Activated T-cell treated with anti-CD3 and anti-CD28 coated beads for 4 hours (primary cell): Measurements from ENCODE around the gene PLD2.
"Not testable (repeated sequence)": the region's sequence is repeated elsewhere in the genome, so short reads cannot be mapped to it uniquely, and the experiment has no call there.

Experiments used
- DNase-seq: peaks from one replicate; pipeline ENCODE4 v3.0.0-alpha.2; 2020

PLD2 gene

DNA sequence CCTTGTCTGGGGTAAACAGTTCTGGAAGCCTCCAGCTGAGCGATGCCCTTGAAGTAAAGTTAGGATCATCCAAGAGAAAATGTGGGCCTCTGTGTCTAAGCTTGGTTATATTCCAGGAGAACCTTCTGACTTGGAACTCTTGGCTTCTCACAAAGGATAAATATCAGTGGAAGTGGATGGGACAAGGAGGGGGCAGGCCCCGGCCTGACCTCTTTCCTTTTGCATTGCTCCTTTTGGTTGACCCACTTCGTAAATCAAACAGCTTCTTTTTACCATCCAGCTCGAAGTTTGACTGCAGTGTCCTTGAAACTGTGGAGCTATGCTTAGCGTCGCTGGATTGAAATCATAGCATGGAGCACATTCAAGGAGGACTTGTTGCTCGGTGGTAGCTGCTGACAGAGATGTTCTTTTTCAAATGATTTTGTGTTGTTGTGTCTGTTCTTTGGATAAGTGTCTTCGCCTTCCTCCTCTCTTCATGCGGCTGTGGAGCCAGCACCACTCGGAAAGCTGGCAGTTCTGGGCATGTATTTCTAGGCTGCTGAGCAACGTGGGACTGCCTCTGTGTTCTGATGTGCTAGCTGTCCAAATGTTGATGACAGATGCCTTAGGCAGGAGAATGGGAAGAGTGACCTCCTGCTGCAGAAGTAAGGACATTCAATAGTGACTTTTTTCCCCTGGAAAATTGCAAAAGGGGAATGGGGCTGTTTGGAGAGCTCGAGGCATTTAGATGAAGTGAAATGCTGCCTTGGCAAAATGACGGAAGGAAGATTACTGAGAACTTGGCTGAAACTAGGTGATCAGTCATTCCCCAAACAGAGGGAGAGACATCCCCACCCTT, 30.7 kb downstream of the PLD2 start:
- DNase-seq = no peak

GRCh38 chr17:4838309-4838785, 31.4 kb downstream of the PLD2 start:
- DNase-seq = no peak

DNA sequence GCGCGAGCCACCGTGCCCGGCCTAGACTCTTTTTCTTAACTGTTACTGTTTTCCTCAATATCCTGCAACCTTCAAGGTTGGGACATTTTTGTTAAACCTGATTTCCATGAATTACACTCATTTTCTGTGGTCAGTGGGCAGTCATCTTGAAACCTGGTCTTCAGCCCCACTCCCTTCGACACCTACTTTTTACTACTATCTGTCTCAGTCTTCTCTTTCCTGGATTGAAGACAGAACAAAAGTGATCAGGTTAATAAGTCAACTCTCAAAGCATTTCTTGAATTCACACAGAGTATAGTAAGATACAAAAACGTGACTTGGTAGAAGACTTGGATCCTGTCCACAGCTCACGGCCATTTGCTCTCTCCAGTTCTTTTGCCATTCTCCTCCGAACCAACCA, 32.3 kb downstream of the PLD2 start:
- DNase-seq = no peak

- no peak for DNase-seq
Observed at GRCh38 chr17:4839965-4840892, 33.3 kb downstream of the PLD2 start.

DNA sequence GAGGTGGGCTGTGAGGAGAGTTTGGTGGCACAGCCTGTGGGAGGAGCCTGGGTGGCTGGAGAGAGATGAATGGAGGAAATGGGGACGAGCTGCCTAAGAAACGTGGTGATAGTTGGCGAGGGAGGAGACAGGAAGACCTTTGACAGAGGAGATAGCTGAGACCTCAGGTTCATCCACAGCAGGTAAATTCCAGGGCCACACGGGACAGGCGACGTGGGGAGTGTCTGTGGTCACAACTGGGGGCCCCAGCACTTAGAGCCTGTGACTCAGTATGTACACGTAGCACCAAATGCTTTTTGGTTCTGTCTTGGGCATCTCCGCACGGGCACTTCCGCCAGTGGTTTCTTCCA, 33.9 kb downstream of the PLD2 start:
- DNase-seq = no peak

GRCh38 chr17:4842376-4842775, 35.4 kb downstream of the PLD2 start:
- no peak for DNase-seq

- no peak for DNase-seq
Observed at GRCh38 chr17:4843321-4844000, 36.5 kb downstream of the PLD2 start.

GRCh38 chr17:4845118-4845517, 38.2 kb downstream of the PLD2 start:
- DNase-seq = no peak

DNA sequence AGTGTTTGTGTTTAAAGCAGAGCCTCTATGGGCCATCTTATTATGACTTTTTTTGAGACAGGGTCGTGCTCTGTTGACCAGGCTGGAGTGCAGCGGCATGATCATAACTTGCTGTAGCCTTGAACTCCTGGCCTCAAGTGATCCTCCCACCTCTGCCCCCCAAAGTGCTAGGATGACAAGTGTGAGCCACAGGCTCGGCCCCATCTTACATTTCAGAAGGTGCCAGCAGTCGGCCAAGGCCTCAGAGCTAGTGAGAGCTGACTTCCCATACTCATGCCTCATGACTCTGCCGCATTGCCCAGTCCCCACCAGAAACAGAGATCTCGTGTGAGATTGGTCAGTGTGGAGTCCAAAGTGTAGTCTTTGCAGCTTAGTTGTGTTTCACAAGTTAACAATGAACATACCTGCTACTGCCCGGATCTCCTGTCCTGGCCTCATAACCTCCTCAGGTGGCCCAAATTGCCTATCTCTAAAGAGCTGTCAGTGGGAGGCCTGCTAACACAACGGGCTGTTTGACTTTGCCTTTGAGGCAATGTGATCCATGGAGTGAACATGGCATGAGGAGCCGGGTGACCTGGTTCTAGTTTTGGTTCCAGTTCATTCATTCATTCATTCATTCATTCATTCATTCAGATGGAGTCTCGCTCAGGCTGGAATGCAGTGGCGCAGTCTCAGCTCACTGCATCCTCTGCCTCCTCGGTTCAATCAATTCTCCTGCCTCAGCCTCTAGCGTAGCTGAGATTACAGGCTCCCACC, 39.9 kb downstream of the PLD2 start:
- DNase-seq = no peak

DNA sequence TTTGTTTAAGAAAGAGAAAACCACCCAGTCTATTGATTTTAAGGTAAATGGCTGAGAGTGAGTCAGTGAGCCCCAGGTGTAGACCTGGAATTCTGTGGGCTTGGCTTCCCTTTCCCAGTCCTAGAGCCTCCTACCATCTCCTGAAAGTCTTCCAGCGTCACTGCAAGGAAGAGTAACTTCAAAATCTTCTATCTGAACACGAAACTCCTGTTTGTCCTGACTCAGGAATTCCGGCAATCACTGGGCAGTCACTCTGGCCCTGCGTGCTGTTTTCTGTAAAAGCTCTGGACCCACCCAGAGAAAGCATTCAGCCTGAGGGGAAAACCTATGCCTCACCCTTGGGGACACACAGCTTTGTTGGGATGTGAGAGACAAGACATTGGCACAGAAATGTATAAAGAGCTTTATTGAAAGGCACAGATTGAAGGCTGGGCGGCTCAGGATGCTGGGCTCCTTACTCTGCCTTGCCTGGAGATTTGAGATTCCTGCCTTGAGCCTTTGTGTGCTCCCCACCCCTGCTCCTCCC, 42.1 kb downstream of the PLD2 start:
- DNase-seq = no peak

- DNase-seq = no peak
Observed at GRCh38 chr17:4850246-4850645, 43.3 kb downstream of the PLD2 start.

GRCh38 chr17:4851084-4851483, 44.1 kb downstream of the PLD2 start:
- DNase-seq = no peak

DNA sequence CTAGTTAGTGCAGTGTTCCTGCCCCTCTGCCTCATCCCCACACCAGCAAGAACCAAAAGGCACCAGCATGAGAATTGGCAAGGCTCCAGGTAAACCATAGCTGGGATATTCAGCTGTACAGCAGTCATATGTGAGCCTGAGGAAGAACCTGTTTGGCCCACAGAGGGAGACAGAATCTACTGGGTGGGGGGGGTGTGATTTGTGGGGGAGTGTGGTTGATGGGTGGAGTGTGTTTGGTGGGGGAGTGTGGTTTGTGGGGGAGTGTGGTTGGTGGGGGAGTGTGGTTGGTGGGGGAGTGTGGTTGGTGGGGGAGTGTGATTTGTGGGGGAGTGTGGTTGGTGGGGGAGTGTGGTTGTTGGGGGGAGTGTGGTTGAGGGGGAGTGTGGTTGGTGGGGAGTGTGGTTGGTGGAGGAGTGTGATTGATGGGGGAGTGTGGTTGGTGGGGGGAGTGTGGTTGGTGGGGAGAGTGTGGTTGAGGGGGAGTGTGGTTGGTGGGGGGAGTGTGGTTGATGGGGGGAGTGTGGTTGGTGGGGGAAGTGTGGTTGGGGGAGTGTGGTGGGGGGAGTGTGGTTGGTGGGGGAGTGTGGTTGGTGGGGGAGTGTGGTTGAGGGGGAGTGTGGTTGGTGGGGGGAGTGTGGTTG, 45.7 kb downstream of the PLD2 start:
- no peak for DNase-seq

GRCh38 chr17:4853208-4853671, 46.3 kb downstream of the PLD2 start:
- no peak for DNase-seq

- no peak for DNase-seq
Observed at GRCh38 chr17:4854111-4854681, 47.2 kb downstream of the PLD2 start.

DNA sequence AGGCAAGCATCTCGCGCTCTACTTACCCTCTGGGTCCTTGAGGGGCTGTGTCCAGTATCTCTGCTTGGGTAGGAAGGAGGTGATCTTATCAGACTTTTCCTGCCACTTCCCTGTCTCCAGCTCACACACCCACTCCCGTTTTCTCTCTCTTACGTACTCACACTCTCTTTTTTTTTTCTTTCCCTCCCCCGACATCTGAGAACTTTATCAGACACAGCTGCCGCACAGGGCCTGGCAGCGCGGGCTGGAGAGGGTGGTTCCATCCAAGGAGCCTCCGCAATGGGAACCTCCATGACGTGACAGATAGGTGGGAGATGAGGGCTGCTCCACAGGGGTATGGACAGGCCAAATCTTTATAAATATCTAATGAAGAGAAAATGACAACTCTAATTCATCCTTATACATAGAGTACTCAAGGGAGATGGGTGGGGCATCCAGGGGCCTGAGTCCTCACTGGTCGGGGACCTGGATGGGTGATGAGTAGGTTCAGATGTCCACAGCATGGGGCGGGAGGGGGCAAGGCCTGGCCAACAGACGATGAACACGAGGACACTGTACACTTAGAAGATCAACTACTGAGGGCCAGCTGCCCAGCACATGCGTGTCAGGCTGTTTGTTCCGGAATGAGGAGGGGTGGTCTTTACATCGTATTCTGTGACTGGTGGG, 49.5 kb downstream of the PLD2 start:
- no peak for DNase-seq

DNA sequence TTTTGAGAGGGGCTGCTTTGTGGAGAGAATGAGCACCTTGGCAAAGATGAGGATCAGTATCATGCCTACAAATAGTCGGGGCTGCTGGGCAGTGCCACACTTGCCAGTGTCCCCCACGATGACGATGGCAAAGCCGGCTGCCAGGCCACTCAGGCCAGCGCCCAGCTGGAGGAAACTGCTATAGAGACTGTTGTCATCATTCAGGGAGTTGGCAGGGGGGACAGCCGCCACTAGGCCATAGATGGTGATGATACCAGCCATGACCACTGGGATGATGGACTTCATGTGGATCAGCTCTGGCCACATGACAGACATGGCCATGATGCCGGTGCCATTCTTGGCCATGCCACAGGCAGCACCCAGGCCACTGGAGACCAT, 50.0 kb downstream of the PLD2 start:
- DNase-seq = no peak

- not testable (repeated sequence) for DNase-seq
Observed at GRCh38 chr17:4857347-4857746, 50.4 kb downstream of the PLD2 start.

DNA sequence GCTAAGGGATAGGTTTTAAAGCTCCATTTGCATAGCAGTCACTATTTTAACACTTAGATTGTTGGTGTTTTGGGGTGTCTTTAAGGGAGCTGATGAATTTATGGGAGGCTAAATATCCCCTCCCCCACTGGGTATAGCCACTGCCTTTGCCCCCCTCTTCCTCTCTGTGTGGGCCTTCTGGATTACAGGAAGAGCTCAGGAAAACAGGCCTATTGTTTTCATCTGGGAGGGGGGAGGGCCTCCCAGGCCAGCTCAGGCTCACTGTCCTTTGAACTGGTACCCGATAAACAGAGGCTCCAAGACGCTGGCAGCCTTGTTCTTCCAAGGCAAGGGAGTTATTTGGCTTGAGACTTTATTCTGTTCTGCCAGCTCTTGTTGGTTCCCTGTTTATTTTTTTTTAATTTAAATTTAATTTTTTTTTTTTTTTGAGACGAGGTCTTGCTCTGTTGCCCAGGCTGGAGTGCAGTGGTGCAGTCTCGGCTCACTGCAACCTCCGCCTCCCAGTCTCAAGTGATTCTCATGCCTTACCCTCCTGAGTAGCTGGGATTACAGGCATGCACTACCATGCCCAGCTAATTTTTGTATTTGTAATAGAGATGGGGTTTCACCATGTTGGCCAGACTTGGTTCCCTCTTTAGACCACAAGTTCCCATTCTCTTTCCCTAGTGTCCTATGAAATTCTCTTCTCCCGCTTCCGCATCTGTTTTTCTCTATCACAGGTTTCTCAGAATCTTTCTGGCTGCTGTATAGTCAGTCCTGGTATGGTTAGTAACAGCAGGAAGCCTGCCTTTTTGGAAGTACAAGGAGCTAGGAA, 51.3 kb downstream of the PLD2 start:
- no peak for DNase-seq

- no peak for DNase-seq
Observed at GRCh38 chr17:4858882-4859260, 51.9 kb downstream of the PLD2 start.
